Neural crest cell (in vitro differentiated cells): ENCODE measurements around the gene GPR68. TPM values are rescaled to one million over a fixed set of nuclear protein-coding genes. Genes with fewer than 3 reads are reported as not detected.

Source experiments
- DNase-seq: peaks from one replicate; pipeline ENCODE4 v3.0.0; 2021; ENCODE audit warnings: low read depth, mixed read lengths, low spot score
- H3K27ac Mint-ChIP-seq: one replicate; pipeline ENCODE4 v1.8.0; 2021; ENCODE audit warnings: mild to moderate bottlenecking, mixed read lengths; ENCODE audit not compliant: unreplicated experiment
- H3K27me3 Mint-ChIP-seq: 2 replicates; pipeline ENCODE4 v1.8.0; 2021; ENCODE audit warnings: low read depth, mild to moderate bottlenecking, mixed read lengths
- H3K36me3 Mint-ChIP-seq: 2 replicates; pipeline ENCODE4 v1.8.0; 2021; ENCODE audit warnings: low read depth, mild to moderate bottlenecking, mixed read lengths
- H3K4me1 Mint-ChIP-seq: 2 replicates; pipeline ENCODE4 v1.8.0; 2021; ENCODE audit warnings: mixed read lengths
- H3K4me3 Mint-ChIP-seq: one replicate; pipeline ENCODE4 v1.8.0; 2021; ENCODE audit warnings: mild to moderate bottlenecking, mixed read lengths
- H3K9me3 Mint-ChIP-seq: 2 replicates; pipeline ENCODE4 v1.8.0; 2021; ENCODE audit warnings: mixed read lengths
- CTCF ChIP-seq: fragments of 200-600 bp; sonication (generic); conservative IDR thresholded peaks from 2 replicates; pipeline ENCODE4 v1.5.0; 2021; ENCODE audit warnings: antibody characterized with exemption, mild to moderate bottlenecking
- total RNA-seq: library from RNA; stranded (reverse); gene quantifications from 2 replicates; pipeline ENCODE4 v1.2.1, GENCODE V29; 2021

Gene GPR68
- total RNA-seq, 1 donor from 2014 or later, result 0.14 TPM

DNA sequence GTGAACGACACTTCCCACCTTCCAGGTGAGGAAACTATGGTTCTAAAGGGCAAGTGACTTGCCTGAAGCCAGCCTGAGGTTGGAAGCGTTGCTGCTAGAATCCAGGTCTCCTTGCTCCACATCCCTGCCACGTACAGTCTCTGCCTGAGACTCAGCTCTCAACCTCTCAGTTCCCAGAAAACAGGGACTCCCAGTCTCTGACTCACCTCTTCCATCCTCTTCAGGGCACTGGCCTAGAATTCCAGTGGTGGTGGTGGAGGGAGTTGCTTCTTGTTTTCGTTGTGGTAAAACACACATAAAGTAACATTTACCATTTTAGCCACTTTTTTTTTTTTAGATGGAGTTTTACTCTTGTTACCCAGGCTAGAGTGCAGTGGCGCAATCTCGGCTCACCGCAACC, 7.3 kb downstream of the GPR68 start:
- Mint-ChIP-seq H3K27ac (no peak overlapping the region), H3K36me3 (no peaks in the 10 kb centered on the region), H3K4me1 (no peaks in the 10 kb centered on the region)

DNA sequence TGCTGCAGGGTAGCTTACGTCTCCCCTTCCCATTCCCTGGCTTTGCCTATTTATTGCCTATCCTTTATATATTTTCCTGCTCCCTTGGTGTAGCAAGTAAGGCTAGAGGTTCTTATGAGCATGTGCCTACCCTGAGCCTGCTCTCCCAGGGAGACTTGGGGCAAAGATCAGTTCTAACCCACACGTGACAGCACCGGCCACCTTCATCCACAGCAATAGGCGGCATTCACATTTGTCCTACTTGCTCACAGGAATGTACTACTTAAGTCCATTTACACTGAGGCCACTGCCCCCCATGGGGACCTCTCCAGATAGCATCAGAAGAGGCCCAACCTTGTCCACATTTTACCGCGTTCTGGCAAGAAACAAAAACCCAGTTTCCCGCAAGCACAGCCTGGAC, 8.7 kb downstream of the GPR68 start:
- Mint-ChIP-seq H3K36me3 (no peaks in the 10 kb centered on the region), H3K4me3 (no peak overlapping the region), H3K9me3 (no peaks in the 10 kb centered on the region), H3K4me1 (no peaks in the 10 kb centered on the region), H3K27ac (no peak overlapping the region), H3K27me3 (peaks cover 7% of the 10 kb centered on the region)
- DNase-seq, result no peak
- TF ChIP-seq CTCF, result no peak

More for the DNA sequence above, 7.3 kb downstream of the GPR68 start:
- no peak for TF ChIP-seq CTCF
- H3K4me3 Mint-ChIP-seq, result no peak overlapping the region
- DNase-seq, result no peak
- H3K9me3 Mint-ChIP-seq, result peaks cover 2% of the 10 kb centered on the region
- H3K27me3 Mint-ChIP-seq, result peaks cover 14% of the 10 kb centered on the region

- H3K4me3 Mint-ChIP-seq, result no peak overlapping the region
- H3K27ac Mint-ChIP-seq, result no peak overlapping the region
- DNase-seq, result no peak
- no peaks in the 10 kb centered on the region for H3K4me1 Mint-ChIP-seq
- no peaks in the 10 kb centered on the region for H3K9me3 Mint-ChIP-seq
- H3K36me3 Mint-ChIP-seq, result peaks cover 3% of the 10 kb centered on the region
- peaks cover 6% of the 10 kb centered on the region for H3K27me3 Mint-ChIP-seq
- no peak for TF ChIP-seq CTCF
Observed at GRCh38 chr14:91234791-91235114, 9.8 kb downstream of the GPR68 start.

GRCh38 chr14:91233936-91234790, 10.3 kb downstream of the GPR68 start:
- H3K27me3 Mint-ChIP-seq, result peaks cover 4% of the 10 kb centered on the region
- H3K27ac Mint-ChIP-seq, result no peak overlapping the region
- H3K36me3 Mint-ChIP-seq, result peaks cover 5% of the 10 kb centered on the region
- no peaks in the 10 kb centered on the region for H3K9me3 Mint-ChIP-seq
- no peaks in the 10 kb centered on the region for H3K4me1 Mint-ChIP-seq
- no peak overlapping the region for H3K4me3 Mint-ChIP-seq
- DNase-seq, result no peak
- TF ChIP-seq CTCF, result no peak

DNA sequence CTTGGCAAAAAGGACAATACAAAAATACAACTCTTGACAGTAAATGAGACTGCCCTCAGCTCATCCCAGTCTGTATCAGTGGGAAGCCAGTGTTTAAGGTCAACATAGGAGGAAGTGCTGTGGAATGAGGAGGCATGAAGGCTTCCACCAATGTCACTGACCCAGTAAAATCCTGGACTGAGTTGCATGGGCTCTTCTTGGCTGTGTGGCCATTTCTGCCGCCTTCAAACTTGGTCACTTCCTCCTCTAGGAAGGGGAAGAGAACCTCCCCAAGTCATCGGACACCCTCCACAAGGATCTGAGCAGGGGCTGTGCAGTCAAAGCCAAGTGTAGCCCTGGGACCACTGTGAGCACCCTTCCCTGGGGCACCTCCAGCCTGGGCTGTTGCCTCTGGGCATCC, 11.9 kb downstream of the GPR68 start:
- no peak for TF ChIP-seq CTCF
- DNase-seq, result no peak
- Mint-ChIP-seq H3K4me1 (no peaks in the 10 kb centered on the region), H3K9me3 (no peaks in the 10 kb centered on the region), H3K4me3 (no peak overlapping the region), H3K27me3 (no peaks in the 10 kb centered on the region), H3K36me3 (peaks cover 5% of the 10 kb centered on the region), H3K27ac (no peak overlapping the region)
